NCI-H1694 treated with DMSO at 0.1 percent for 48 hours (cell line): Measurements from ENCODE around the gene GPC1.

Source experiments
- DNase-seq: peaks from one replicate; lab custom pipeline; 2025; lab: John Stamatoyannopoulos, UW

GPC1 gene

GRCh38 chr2:240397924-240398645 lies 37.4 kb upstream of the GPC1 start:
- DNase-seq: no peak

DNA sequence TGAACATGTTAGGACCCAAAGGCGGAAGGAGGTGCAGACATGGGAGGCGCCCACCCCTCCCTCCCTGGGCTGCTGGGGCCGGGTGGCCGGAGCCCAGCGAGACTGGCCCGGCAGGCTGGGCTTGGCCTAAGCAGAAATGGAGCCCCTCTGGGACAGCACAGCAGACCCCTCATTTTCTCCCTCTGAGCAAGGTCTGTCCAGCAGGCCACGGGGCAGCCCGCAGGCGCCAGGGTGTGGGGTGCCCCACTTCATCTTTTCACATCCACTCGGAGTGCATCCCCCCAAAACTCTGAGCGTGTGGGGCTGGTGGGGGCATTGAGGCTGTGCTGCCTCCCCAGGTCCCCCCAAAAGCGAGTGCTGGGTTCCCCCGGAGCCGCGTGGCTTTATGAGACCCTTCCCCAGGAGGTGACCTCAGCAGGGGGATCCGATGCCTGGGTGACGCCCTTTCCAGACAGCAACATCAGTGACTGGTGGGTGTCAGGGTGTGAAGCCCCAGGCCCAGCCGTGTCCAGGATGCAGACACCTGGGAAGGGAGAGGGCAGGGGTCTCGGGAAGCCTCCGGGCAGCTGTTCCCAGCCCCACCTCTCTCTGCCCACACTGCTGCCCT lies 36.7 kb upstream of the GPC1 start:
- no peak for DNase-seq

- DNase-seq: no peak
Measured at GRCh38 chr2:240399419-240400324, 35.8 kb upstream of the GPC1 start.

- DNase-seq: no peak
Measured at GRCh38 chr2:240400371-240401161, 34.9 kb upstream of the GPC1 start.

DNA sequence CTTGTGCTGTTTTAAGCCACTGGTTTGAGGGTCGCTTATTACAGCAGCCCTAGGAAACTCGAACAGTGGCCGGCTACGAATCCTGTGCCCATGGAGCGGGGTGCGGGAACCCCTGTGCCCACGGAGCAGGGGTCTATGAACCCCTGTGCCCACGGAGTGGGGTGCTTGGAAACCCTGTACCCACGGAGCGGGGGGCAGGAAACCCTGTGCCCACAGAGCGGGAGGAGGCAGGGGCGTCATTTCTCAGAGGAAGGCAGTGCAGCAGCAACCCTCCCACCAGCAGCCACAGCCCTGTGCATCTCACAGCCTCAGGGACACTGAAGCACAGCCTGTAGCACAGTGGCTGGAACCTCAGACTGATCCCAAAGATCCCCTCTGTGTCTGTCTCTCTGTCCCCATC lies 34.2 kb upstream of the GPC1 start:
- DNase-seq: no peak

DNA sequence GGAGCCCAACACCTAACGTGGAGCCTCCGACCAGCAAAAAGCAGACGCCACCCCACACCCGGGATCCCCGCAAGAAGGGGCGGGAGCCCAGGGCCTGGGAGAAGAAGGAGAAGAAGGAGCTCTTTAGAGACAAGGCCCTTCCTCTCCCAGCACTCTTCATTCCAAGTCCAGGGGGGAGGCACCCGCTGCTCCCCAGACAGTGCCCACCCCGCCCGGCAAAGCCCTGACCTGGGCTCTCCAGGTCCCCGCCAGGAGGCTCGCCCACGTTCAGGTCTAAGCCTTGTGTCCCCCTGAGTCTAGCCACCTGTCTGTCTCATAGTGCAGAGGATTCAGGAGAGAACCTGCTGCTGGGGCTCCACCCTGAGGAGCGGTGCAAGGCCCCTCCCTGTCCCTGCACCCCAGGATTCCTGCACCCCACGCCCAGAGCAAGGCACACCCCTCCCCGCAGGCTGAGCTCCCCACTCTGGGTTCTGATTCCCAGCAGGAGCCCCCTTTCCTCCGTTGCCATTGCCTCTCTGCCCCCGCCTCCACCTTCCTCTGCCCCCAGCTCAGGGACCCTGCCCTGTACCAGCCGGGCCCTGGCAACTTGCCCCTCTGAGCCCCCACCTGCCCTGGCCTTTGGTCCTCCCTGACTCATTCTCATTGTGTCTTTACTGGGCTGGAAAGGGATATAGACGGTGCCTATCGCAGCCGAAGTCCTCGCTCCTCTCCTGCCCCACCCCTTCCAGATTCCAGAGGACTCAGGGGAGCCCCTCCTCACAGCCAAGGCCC lies 33.5 kb upstream of the GPC1 start:
- no peak for DNase-seq

DNA sequence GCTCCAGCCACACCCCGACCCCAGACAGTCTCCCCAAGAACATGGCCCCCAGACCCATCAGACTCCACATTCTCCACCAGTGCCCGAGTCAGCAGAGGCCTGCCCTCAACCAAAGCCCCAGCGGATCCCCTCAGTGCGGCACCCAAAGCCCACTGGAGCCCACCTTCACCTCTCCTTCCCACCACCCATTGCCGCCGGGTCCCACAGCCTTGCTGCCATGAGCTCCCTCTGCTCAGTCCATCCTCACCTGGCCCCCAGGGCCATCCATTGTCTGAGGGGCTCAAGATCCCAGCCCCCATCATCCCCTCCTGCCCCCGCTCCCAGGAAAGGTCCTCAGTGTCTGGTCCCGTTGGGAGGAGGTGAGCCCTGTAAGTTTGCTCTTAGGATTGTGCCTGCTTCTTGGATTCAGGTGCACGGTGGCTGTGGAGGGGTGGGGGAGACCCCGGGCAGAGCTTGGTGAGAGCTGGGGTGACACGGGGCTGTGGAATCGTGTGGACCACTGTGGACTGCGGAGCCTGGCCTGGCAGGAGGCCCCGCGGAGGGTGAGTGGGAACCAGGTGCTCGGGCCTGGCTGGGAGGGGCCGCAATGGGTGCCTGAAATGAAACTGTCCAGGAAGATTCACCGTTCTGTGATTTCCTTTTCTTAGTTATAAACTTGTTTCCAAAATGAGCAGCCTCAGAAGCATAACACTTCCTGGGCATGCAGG lies 32.7 kb upstream of the GPC1 start:
- no peak for DNase-seq

DNA sequence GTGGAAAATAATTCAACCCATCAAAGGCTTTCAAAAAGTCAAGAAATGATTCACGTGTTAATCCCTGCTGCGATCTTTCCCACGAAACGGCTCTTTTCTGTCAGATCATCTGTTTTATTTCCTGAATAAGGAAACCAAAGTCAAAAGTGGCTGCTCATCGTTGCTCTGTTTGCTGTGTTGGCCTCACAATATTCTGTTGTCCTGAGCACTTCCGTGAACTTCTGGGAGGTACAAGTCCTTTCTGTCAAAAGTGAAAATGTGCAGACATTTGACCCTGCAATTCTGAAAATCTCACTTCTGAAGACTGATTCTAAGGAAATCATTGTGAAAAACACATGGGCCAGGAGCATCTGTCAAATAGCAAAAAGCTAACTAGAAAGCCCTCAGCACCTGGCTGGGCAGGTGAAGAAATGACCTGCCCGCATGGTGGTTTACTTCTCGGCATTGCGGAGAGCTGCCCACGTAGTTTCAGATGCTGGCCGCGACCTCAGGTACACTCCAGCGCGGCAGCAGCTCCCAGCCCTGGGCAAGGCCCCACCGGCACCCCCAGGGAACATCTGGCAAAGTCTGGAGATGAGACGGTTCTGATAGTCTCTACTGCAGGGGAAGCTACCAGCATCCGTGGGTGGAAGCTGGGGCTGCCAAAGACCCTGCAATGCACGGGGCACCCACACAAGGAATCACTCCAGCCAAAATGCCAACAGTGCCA lies 31.9 kb upstream of the GPC1 start:
- no peak for DNase-seq

GRCh38 chr2:240404174-240404852 lies 31.1 kb upstream of the GPC1 start:
- DNase-seq: no peak

DNA sequence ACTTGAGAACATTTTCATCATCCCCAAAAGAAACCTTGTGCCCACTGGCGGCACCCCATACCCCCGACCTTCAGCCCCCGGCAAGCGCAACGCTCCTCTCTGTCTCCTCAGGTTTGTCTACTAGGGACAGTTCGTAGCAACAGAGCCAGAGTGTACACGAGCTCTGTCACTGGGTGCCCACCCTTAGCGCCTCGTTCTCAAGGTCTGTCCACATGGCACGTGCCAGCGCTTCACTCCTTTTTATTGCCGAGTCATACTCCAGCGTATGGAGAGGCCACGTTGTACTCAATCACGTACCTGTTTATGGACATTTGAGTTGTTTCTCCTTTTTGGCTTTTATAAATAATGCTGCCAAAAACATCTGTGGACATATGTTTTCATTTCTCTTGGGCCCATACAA lies 30.3 kb upstream of the GPC1 start:
- no peak for DNase-seq

GRCh38 chr2:240405684-240406313 lies 29.7 kb upstream of the GPC1 start:
- DNase-seq: no peak

- DNase-seq: no peak
Measured at GRCh38 chr2:240407090-240407489, 28.4 kb upstream of the GPC1 start.

DNA sequence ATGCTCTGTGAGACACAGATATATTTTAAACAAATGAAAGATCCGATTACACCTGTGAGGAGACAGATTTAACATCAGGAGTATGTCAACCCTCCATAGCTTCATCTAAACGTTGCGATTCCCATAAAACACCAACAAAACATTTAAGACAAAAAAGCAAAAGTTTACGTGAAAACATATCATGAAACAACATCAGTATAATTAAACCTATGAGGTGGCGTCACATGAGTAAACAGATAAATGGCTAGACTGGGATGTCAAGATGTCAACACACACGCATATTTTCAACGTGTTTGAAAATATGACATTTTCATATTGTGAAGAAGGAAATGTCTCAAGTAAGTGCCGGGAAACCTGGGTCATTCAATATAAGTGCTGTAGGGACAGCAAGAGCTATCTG lies 25.5 kb upstream of the GPC1 start:
- no peak for DNase-seq

DNA sequence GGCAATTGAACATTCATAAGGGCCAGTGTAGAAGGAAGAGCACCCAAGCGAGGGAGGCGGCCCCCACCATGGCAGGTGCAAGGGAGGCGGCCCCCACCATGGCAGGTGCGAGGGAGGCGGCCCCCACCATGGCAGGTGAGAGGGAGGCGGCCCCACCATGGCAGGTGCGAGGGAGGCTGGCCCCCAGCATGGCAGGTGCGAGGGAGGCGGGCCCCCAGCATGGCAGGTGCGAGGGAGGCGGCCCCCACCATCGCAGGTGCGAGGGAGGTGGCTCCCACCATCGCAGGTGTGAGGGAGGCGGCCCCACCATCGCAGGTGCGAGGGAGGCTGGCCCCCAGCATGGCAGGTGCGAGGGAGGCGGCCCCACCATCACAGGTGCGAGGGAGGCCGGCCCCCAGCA lies 24.7 kb upstream of the GPC1 start:
- no peak for DNase-seq

GRCh38 chr2:240411261-240412160 lies 24.0 kb upstream of the GPC1 start:
- DNase-seq: no peak

DNA sequence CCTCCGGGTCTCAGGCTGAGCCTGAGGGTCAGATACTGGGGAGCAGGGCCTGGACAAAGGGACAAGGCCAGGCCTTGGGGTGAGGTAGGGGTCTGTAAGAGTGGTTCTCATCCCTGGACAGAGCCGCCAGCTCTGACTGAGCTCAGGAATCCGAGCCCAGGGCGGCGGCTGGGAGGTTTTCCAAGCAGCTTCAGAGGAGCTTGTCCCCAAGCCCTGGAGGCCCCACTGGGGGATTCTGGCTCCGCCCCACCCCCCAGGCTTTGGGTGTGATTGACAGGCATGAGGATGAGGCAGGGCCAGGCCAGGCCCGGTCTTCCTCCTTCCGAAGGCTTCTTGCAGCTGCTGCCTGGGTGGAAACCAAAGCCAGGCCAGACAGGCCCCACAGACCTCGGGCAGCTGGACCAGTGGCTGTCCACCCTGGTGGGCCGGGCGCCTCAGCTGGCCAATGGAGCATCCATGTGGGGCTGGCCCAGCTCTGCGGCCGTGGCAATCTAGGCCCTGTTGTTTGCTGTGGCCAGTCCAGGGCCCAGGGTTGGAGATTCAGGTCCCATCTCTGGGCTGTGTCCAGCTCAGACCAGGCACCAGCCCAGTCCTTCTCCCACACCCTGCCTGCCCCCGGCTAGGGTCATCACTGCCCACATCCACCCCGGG lies 23.1 kb upstream of the GPC1 start:
- no peak for DNase-seq
